Measurements from ENCODE around the gene FLT1.

Gene FLT1

GRCh38 chr13:28457521-28457920, 37.4 kb downstream of the FLT1 start:
- DNase-seq = no peak

- no peak for DNase-seq
Observed at GRCh38 chr13:28455580-28456194, 39.2 kb downstream of the FLT1 start.

GRCh38 chr13:28452755-28453154, 42.2 kb downstream of the FLT1 start:
- DNase-seq = no peak

GRCh38 chr13:28451482-28452217, 43.3 kb downstream of the FLT1 start:
- DNase-seq = no peak

GRCh38 chr13:28449826-28450773, 44.8 kb downstream of the FLT1 start:
- no peak for DNase-seq

GRCh38 chr13:28448651-28449358, 46.1 kb downstream of the FLT1 start:
- no peak for DNase-seq

- DNase-seq = no peak
Observed at GRCh38 chr13:28447989-28448388, 46.9 kb downstream of the FLT1 start.

- DNase-seq = no peak
Observed at GRCh38 chr13:28447206-28447605, 47.7 kb downstream of the FLT1 start.

GRCh38 chr13:28442839-28443238, 52.1 kb downstream of the FLT1 start:
- DNase-seq = no peak

- no peak for DNase-seq
Observed at GRCh38 chr13:28441529-28441928, 53.4 kb downstream of the FLT1 start.

GRCh38 chr13:28440774-28441504, 54.0 kb downstream of the FLT1 start:
- no peak for DNase-seq

- DNase-seq = no peak
Observed at GRCh38 chr13:28438598-28439334, 56.2 kb downstream of the FLT1 start.

- no peak for DNase-seq
Observed at GRCh38 chr13:28438067-28438466, 56.9 kb downstream of the FLT1 start.

GRCh38 chr13:28435917-28436316, 59.0 kb downstream of the FLT1 start:
- no peak for DNase-seq

- DNase-seq = no peak
Observed at GRCh38 chr13:28434926-28435325, 60.0 kb downstream of the FLT1 start.

- no peak for DNase-seq
Observed at GRCh38 chr13:28432816-28433560, 61.9 kb downstream of the FLT1 start.

GRCh38 chr13:28429685-28430290, 65.1 kb downstream of the FLT1 start:
- no peak for DNase-seq

- no peak for DNase-seq
Observed at GRCh38 chr13:28429096-28429495, 65.8 kb downstream of the FLT1 start.

- no peak for DNase-seq
Observed at GRCh38 chr13:28426381-28426780, 68.5 kb downstream of the FLT1 start.

- DNase-seq = no peak
Observed at GRCh38 chr13:28425793-28426192, 69.1 kb downstream of the FLT1 start.

Data from Kasumi-1 (cell line).